HepG2 (cell line): ENCODE data around the gene TOM1L2. TPM values are rescaled to one million over a fixed set of nuclear protein-coding genes. Genes with fewer than 3 reads are reported as not detected.
A peak's percentile ranks its signal among the peaks of the same experiment; 100 is the strongest.

Experiments
- ATAC-seq: fragments of 200-7000 bp; cut with Tn5 transposase; 3 replicates; pipeline ENCODE4 v1.9.1; 2020; ENCODE audit warnings: mild to moderate bottlenecking, moderate library complexity
- BruUV-seq: library from RNA; stranded (reverse); fragments of 400-500 nt; replicated peaks from 2 replicates; lab custom pipeline; 2021; lab: Mats Ljungman, UMichigan
- CTCF ChIA-PET: fragments of 300-600 bp; formaldehyde crosslinking; extraction: SDS; loops from one replicate; lab custom pipeline; 2021; ENCODE audit warnings: low total read pairs, inconsistent platforms, low intra/inter-chr PET ratio; lab: Yijun Ruan, JAX
- POLR2A ChIA-PET: fragments of 350-600 bp; sonication (Branson Sonifier 250); formaldehyde crosslinking; loops from one replicate; lab custom pipeline; 2020; ENCODE audit warnings: antibody characterized with exemption, inconsistent platforms; lab: Yijun Ruan, JAX
- DNase-seq: peaks from one replicate; pipeline ENCODE4 v3.0.0-alpha.2; 2015; ENCODE audit warnings: low spot score
- FAIRE-seq: peaks from 3 replicates; lab custom pipeline; 2011; peaks lifted over from hg19 to GRCh38; lab: Jason Lieb, UNC
- H2AFZ ChIP-seq: one replicate; pipeline ENCODE4 v1.6.1; 2011; ENCODE audit warnings: low read length, inconsistent platforms
- H3K27ac ChIP-seq: fragments of 300-600 bp; 3 replicates; pipeline ENCODE4 v1.8.0; 2011; ENCODE audit warnings: mixed run types, mild to moderate bottlenecking, mixed read lengths, low read length, inconsistent platforms; ENCODE audit not compliant: insufficient read depth; ENCODE audit errors: extremely low read length
- H3K27me3 ChIP-seq, 2 experiments: fragments of 200-600 bp in 1 of 2; 2 replicates in 1 of 2; 3 replicates in 1 of 2; pipeline versions ENCODE4 v1.6.0 to v1.8.0; 2011; ENCODE audit warnings: low read length in 2 of 2, mild to moderate bottlenecking in 2 of 2, moderate library complexity in 2 of 2, inconsistent platforms in 1 of 2; ENCODE audit not compliant: insufficient read depth in 2 of 2, control insufficient read depth in 1 of 2
- H3K36me3 ChIP-seq, 2 experiments: fragments of 200-600 bp in 1 of 2; replicated peaks in 1 of 2; 2 replicates in 1 of 2; 3 replicates in 1 of 2; pipeline versions ENCODE4 v1.5.1 to v1.8.0; 2011; ENCODE audit warnings: low read length in 2 of 2, inconsistent platforms in 1 of 2; ENCODE audit not compliant: insufficient read depth in 2 of 2, control insufficient read depth in 1 of 2
- H3K4me1 ChIP-seq: 2 replicates; pipeline ENCODE4 v1.5.1; 2012; ENCODE audit warnings: low read length, inconsistent platforms; ENCODE audit not compliant: insufficient read depth
- H3K4me2 ChIP-seq: 2 replicates; pipeline ENCODE4 v1.6.0; 2011; ENCODE audit warnings: low read depth, low read length, inconsistent platforms
- H3K4me3 ChIP-seq, 3 experiments: fragments of 200-600 bp in 1 of 3; sonication (generic), shearing (Covaris generic) in 1 of 3; replicated peaks in 1 of 3; 2 replicates each; pipeline ENCODE4 v1.5.1; 2011 to 2016; ENCODE audit warnings: low read length in 3 of 3, inconsistent platforms in 2 of 3, low read depth in 2 of 3, mild to moderate bottlenecking in 2 of 3, control low read depth in 1 of 3, mixed read lengths in 1 of 3; ENCODE audit not compliant: insufficient read depth in 1 of 3
- H3K79me2 ChIP-seq: one replicate; pipeline ENCODE4 v1.6.1; 2011; ENCODE audit warnings: low read length, inconsistent platforms; ENCODE audit not compliant: insufficient read depth
- H3K9ac ChIP-seq: 2 replicates; pipeline ENCODE4 v1.6.0; 2011; ENCODE audit warnings: mild to moderate bottlenecking, low read depth, low read length, inconsistent platforms; ENCODE audit not compliant: insufficient read depth
- H3K9me3 ChIP-seq: 2 replicates; pipeline ENCODE4 v1.5.1; 2012; ENCODE audit warnings: mild to moderate bottlenecking, low read length
- H4K20me1 ChIP-seq: 2 replicates; pipeline ENCODE4 v1.6.0; 2011; ENCODE audit warnings: inconsistent platforms, mild to moderate bottlenecking, low read length, moderate library complexity; ENCODE audit not compliant: insufficient read depth
- FOXO4 ChIP-seq: sonication (generic); formaldehyde crosslinking; conservative IDR thresholded peaks from 2 replicates; pipeline ENCODE4 v1.8.1; 2023; ENCODE audit warnings: missing genetic modification reagents
- GZF1 ChIP-seq: sonication (generic); formaldehyde crosslinking; IDR thresholded peaks from 2 replicates; pipeline ENCODE4 v1.5.1; 2020; ENCODE audit warnings: mild to moderate bottlenecking, missing genetic modification reagents
- KLF11 ChIP-seq: IDR thresholded peaks from 2 replicates; pipeline ENCODE4 v1.6.1; 2016; ENCODE audit warnings: missing compliant biosample characterization
- MBD4 ChIP-seq: IDR thresholded peaks from 2 replicates; pipeline ENCODE4 v1.6.1; 2012; ENCODE audit warnings: low read length, inconsistent platforms, borderline replicate concordance
- RFXANK ChIP-seq: IDR thresholded peaks from 2 replicates; pipeline ENCODE4 v1.6.1; 2016
- RNF2 ChIP-seq: fragments of 450-650 bp; conservative IDR thresholded peaks from 2 replicates; pipeline ENCODE4 v1.6.1; 2016; ENCODE audit warnings: low read depth
- SOX6 ChIP-seq, 2 experiments: fragments of 450-650 bp in 1 of 2; sonication (generic) in 1 of 2; formaldehyde crosslinking in 1 of 2; IDR thresholded peaks; 2 replicates each; pipeline versions ENCODE4 v1.4.0 to v1.6.1; 2017 to 2020; ENCODE audit warnings: antibody characterized with exemption in 1 of 2, mild to moderate bottlenecking in 1 of 2, missing genetic modification reagents in 1 of 2
- ZFAT ChIP-seq: sonication (generic); formaldehyde crosslinking; conservative IDR thresholded peaks from 2 replicates; pipeline ENCODE4 v1.8.1; 2023; ENCODE audit warnings: missing genetic modification reagents, inconsistent platforms
- ZKSCAN1 ChIP-seq: fragments of 150-350 bp; IDR thresholded peaks from 2 replicates; pipeline ENCODE4 v1.6.1; 2014; ENCODE audit warnings: low read length
- ZNF18 ChIP-seq: sonication (generic); formaldehyde crosslinking; IDR thresholded peaks from 2 replicates; pipeline ENCODE4 v1.8.0; 2022; ENCODE audit warnings: mild to moderate bottlenecking, missing genetic modification reagents; ENCODE audit not compliant: insufficient replicate concordance
- WGBS: methylation state at CpG from one replicate; pipeline ENCODE4 v1.1.6; 2017; ENCODE audit warnings: low lambda C conversion rate; 5-methylcytosine and 5-hydroxymethylcytosine counted together
- in situ Hi-C: cut with HindIII; loops from 2 replicates; pipeline ENCODE4 v1.10.0; 2017; ENCODE audit warnings: low pct_unique_long_range_greater_than_20kb; ENCODE audit not compliant: extremely low pct_ligation_motif_present
- intact Hi-C: fragments of 100-400 bp; cut with micrococcal nuclease; formaldehyde crosslinking; loops from one replicate; pipeline ENCODE4 v1.10.0; 2022; ENCODE audit not compliant: unreplicated experiment
- polyA plus RNA-seq, 8 experiments: library from polyadenylated mRNA; depleted of rRNA in 3 of 8; stranded (reverse) in 7 of 8; unstranded in 1 of 8; fragments of >200 nt; fragmentation: Illumina TruSeq in 4 of 8; extraction: Trizol in 4 of 8; gene quantifications; 2 replicates each; pipeline versions ENCODE4 v1.2.1 to v1.2.3, GENCODE V29; 2011 to 2016; ENCODE audit warnings: low read depth in 4 of 8, missing spikeins in 1 of 8, mixed read lengths in 1 of 8; ENCODE audit not compliant: insufficient read depth in 1 of 8
- total RNA-seq, 5 experiments: library from RNA; depleted of rRNA; stranded (reverse); fragments of >200 nt; fragmentation: Illumina TruSeq; extraction: Trizol; gene quantifications; 2 replicates each; pipeline ENCODE4 v1.2.3, GENCODE V29; 2016; ENCODE audit warnings: low read depth in 1 of 5
- TF ChIP-seq, protein P1 (sequence below): sonication (generic); formaldehyde crosslinking; IDR thresholded peaks from 2 replicates; pipeline ENCODE4 v1.4.0; 2020; ENCODE audit warnings: missing genetic modification reagents, borderline replicate concordance

Gene TOM1L2
- total and polyA plus RNA-seq, 2 of the 13 experiments (the other 11 are each of a cell fraction or from before 2014, with no cell fraction given) = 4.7 to 7.4 TPM

- Histone ChIP-seq H3K4me1 (peaks cover 50% of the 10 kb centered on the region), H3K4me2 (peak overlapping the region; percentile 40), H3K27ac (no peak overlapping the region), H3K36me3 (no peaks in the 10 kb centered on the region), H3K9ac (no peak overlapping the region), H2AFZ (no peak overlapping the region), H4K20me1 (no peaks in the 10 kb centered on the region), H3K4me3 (no peak overlapping the region), H3K79me2 (no peaks in the 10 kb centered on the region), H3K9me3 (no peaks in the 10 kb centered on the region), H3K27me3 (no peaks in the 10 kb centered on the region; a peak in 1 of 5 replicates)
- ATAC-seq (no peak), DNase-seq (no peak), FAIRE-seq (no peak)
- in situ Hi-C loops = no loop called here
- 84% methylated on average over 8 of the region's 10 CpGs for WGBS
- TF ChIP-seq RNF2 = no peak
- no TSS peak for BruUV-seq
- POLR2A ChIA-PET = interaction anchor here (1.3 to 6.4 kb wide), 4 partner anchors 8 to 21 kb away, joined by 4 to 51 read pairs (median 10); partner anchors contain the start of gene SREBF1
- intact Hi-C loops = no loop called here
- CTCF ChIA-PET = interaction anchor here (0.8 kb wide), 1 partner anchor 36 kb away, joined by 3 read pairs; no protein-coding TSS in a partner anchor
Observed at GRCh38 chr17:17848311-17849082, 123.7 kb downstream of the TOM1L2 start.

GRCh38 chr17:17847726-17848125 lies 124.5 kb downstream of the TOM1L2 start:
- Histone ChIP-seq H2AFZ (no peak overlapping the region), H3K27me3 (no peaks in the 10 kb centered on the region; a peak in 1 of 5 replicates), H3K4me1 (peaks cover 58% of the 10 kb centered on the region), H3K4me2 (no peak overlapping the region), H3K9me3 (no peaks in the 10 kb centered on the region), H3K9ac (no peak overlapping the region), H3K4me3 (no peak overlapping the region), H3K36me3 (no peaks in the 10 kb centered on the region), H4K20me1 (no peaks in the 10 kb centered on the region), H3K79me2 (no peaks in the 10 kb centered on the region), H3K27ac (no peak overlapping the region)
- ATAC-seq = no peak
- CTCF ChIA-PET = no interaction called here
- intact Hi-C loops = no loop called here
- in situ Hi-C loops = no loop called here
- WGBS = 74% methylated on average over 2 of the region's 5 CpGs
- no peak for FAIRE-seq
- POLR2A ChIA-PET = interaction anchor here (6.4 kb wide), 1 partner anchor 10 kb away, joined by 51 read pairs; the partner anchor contains the start of gene SREBF1
- no peak for DNase-seq
- no TSS peak for BruUV-seq
- TF ChIP-seq RFXANK (CRISPR knock-in tag) = no peak
- TF ChIP-seq ZNF18 (CRISPR knock-in tag) = no peak
- TF ChIP-seq ZKSCAN1 = no peak
- no peak for TF ChIP-seq KLF11 (CRISPR knock-in tag)
- TF ChIP-seq ZFAT = no peak
- TF ChIP-seq GZF1 (CRISPR knock-in tag) = no peak
- TF ChIP-seq, protein P1, sequence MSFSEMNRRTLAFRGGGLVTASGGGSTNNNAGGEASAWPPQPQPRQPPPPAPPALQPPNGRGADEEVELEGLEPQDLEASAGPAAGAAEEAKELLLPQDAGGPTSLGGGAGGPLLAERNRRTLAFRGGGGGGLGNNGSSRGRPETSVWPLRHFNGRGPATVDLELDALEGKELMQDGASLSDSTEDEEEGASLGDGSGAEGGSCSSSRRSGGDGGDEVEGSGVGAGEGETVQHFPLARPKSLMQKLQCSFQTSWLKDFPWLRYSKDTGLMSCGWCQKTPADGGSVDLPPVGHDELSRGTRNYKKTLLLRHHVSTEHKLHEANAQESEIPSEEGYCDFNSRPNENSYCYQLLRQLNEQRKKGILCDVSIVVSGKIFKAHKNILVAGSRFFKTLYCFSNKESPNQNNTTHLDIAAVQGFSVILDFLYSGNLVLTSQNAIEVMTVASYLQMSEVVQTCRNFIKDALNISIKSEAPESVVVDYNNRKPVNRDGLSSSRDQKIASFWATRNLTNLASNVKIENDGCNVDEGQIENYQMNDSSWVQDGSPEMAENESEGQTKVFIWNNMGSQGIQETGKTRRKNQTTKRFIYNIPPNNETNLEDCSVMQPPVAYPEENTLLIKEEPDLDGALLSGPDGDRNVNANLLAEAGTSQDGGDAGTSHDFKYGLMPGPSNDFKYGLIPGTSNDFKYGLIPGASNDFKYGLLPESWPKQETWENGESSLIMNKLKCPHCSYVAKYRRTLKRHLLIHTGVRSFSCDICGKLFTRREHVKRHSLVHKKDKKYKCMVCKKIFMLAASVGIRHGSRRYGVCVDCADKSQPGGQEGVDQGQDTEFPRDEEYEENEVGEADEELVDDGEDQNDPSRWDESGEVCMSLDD (CRISPR knock-in tag) = no peak
- no peak for TF ChIP-seq FOXO4 (CRISPR knock-in tag)
- no peak for TF ChIP-seq MBD4
- no peak for TF ChIP-seq SOX6 (IDR thresholded peaks at IDR 0.05)
- TF ChIP-seq SOX6 (CRISPR knock-in tag; IDR thresholded peaks at IDR 0.05) = no peak
